CD4-positive, alpha-beta T cell treated with Interleukin-15 for 4 hours (primary cell): Measurements from ENCODE around the gene TSPAN4.

Experiments used
- DNase-seq: peaks from one replicate; pipeline ENCODE4 v3.0.0-alpha.2; 2020; ENCODE audit warnings: low spot score

TSPAN4 gene

DNA sequence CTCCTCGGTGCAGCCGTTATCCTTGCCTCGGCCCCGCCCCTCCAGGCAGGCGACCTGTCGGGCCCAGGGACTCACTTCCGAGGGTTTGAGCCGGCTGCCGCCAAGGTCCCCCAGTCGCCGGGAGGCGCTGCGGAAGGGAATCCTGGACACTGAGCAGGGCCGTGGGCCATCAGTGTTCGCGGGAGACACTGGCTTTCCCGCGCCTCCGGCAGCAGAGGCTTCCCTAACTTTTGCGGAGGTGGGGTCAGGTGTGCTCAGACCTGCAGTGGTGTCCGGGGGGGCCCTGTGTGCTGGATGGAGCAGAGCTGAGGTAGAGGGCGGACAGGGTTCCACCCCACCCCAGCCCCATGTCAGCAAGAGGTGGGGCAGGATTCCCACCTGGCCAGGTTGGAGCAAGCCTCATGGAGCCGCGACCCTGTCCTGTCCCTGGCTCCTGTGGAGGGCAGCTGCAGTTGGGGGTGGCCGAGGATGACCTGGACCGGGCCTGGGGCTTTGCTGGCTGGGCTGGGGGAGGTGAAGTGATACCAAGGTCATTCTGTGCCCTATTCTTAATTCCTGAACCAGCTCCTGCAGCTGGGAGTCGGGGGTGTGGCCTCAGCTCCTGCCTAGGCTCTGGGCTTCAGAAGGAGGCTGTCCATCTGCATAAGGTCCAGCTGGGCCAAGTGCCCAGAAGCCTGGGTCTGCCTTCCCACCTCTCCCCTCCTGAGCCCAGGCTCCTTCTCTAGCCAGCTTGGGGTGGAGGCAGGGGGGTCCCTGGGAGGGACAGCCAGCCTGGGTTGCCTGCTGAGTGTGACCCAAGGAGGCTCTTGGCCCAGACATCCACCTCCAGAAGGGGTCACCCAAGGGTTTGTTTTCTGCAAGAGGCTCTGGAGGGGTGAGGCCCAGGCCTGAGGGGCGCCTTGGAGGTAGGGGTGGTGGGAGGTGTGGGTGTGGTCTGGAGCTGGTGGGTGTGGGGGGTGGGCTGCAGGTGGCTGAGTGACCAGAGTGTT, 8.4 kb downstream of the TSPAN4 start:
- no peak for DNase-seq

DNA sequence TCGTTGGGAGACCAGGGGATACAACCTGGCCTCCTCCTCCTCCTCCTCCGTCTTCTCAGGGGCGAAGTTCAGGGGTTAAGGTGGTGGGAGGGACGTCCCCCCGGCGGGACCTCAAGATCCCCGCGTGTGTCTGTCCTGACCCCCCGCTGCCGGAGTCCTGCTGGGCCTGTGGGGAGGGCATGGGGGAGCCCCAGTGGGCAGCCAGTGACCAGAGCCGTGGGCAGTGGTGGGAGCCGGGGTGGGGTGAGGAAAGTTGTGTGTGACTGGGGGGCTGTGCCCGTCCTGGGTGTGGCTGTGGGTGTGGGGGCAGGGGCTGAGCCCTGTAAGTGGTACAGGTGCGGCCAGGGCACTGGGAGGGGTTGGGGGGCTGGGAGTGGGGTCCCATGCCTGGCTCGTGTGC, 10.1 kb downstream of the TSPAN4 start:
- no peak for DNase-seq

DNA sequence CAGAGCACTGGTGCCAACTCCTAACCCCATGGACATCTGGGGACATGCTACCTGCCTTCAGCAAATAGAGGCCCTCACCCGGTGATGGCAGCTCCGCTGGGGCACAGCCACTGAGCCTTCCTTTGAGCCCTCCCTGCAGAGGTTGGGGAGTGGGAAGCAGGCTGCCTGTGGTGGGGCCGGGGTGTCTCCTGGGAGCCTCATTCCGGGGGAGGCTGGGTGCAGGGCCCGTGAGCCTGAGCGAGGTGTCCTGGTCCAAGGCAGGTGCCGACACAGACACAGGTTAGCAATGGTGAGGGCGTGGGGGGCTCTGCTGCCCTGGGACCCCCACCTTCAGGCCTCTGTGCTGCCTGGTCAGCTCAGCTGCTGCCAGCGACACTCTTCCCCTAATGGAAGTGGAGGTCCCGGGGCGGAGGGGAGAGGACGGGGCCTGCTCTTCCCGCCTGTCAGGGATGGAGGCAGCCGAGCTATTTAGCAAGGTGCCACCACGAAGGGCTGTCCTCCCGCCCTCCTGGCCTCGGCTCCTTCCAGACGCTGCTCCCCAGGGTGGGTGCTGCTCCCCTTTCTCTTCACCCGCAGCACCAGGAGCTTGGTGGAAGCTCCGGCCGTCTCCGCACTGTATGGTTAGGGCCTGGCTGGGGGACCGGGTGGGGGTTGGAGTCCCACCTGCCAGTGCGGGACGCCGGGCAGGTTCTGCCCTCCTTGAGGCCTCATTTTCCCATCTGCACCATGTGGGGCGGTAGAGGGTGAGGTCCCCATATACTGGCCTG, 11.2 kb downstream of the TSPAN4 start:
- no peak for DNase-seq

DNA sequence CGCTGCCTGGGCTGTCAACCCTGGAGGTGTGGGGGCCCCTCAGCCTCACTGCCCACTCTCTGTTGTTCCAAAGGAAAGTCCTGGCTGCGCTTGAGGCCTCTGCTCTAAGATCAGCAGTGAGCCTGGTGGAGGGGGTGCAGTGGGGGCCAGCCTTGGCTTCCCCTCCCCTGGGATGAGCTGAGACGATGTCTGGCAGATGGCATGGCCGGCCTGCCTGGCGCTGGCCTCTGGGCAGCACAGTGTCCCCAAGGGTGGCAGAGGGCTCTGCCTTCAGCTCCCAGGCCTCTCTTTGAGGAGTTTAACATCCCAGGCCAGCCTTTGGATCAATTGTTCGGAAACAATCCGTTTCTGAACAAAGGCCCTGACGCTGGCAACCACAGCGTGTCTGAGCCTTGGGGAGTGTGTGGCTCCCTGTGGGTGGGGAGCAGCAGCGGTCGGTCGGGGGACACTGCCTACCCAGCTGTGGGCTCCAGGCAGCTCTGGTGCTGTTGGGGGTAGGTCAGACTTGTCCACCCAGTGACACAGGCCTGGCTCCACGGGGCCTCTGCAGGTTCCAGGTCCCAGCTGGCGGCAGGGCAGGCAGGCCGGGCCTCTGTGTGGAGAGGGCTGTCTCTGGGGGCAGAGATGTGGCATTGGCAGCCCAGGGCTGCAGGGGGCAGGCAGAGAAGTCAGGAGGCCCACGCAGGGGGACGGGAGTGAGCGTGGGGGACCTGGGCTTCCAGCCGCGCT, 12.1 kb downstream of the TSPAN4 start:
- no peak for DNase-seq

DNA sequence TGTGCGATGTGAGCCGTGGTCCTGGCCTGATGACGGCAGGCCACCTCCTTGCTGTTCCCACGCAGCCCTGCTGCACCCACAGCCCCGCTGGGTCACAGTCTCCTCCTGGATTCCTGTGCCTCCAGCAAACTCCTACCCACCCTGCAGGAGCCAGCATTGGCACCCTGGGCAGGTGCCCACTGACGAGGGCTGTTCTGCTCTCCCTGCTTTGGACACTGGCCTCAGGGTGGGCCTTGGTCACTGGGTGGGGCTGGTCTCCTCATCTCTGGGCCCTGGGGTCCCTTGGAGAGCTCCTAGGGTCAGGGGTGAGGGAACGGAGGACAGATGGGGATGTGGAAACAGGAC, 12.7 kb downstream of the TSPAN4 start:
- DNase-seq, result no peak

DNA sequence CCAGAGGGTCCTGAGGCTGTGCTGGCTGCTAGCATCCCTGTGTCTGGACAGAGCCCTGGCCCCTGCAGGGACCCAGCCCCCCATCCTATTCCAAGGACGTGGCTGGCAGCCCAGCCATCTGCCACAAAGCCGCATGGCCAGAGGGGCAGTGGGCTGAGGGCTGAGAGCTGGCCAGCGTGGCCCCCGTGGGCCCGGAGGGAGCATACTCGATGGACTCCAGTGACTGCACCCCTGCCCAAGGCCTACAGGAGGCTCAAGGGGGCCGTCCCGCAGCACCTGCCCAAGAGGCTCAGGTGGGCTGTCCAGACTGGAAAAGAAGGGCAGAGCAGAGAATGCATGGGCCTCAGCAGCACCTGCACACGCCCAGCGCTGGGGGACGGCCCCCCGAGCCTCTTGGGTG, 13.1 kb downstream of the TSPAN4 start:
- DNase-seq, result no peak

DNA sequence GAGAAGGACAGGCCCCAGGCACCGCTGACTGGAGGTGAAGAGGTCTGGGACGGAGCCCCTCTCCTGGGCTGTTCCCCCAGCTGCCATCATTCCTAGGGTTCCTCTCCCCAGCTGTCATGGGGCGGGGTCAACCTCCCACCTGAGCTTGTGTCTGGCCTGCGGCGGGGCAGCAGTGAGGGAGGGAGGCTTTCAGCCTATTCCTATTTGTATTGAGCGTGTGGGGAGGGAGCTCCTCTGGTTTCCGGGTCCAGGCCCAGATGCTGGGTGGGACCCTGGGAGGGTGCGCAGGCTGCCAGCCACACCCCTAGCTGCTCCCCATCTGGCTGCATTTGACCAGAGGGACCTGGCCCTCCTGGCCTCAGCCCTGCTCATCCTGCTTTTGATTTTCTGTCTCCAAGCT, 13.7 kb downstream of the TSPAN4 start:
- DNase-seq, result no peak

DNA sequence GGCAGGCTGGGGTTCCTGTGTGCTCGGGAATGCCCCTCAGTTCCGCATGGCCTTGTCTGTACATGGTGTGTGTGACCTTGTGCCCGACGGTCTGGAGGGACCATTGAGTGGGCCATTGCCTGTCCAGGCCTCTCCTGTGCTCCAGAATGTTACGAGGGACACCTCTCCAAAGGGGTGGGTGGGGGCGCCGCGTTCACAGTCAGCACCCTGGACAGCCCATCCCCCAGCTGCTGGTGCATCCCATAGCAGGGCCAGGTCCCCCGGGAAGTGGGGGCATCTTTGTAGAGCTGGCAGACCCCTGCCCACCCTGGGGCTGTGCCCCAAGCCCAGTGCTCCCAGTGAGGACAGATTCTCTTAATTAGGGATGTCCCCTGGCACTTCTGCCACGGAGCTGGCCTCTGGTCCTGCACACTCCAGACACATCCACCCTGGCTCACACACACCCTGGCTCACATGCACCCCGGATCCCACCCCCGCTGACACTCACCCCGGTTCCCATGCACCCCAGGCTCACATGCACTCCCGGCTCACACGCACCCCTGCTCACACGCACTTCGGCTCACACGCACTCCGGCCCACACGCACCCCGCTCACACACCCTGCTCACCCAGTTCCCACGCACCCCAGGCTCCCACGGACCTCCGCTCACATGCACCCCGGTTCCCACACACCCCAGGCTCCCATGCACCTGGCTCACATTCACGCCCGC, 15.6 kb downstream of the TSPAN4 start:
- no peak for DNase-seq

DNA sequence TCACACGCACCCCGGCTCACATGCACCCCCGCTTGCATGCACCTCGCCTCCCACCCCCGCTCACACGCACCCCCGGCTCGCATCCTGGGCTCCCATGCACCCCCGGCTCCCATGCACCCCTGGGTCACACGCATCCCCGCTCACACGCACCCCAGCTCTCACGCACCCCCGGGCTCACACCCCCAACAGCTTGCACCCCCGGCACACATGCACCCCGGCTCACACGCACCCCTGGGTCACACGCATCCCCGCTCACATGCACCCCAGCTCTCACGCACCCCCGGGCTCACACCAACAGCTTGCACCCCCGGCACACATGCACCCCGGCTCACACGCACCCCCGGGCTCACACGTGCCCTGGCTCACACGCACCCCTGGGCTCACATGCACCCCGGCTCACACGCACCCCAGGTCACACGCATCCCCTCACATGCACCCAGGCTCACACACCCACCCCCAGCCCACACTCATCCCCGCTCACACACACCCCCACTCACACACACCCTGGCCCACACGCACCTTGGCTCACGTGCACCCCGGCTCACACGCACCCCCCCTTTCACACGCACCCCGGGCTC, 16.2 kb downstream of the TSPAN4 start:
- no peak for DNase-seq

DNA sequence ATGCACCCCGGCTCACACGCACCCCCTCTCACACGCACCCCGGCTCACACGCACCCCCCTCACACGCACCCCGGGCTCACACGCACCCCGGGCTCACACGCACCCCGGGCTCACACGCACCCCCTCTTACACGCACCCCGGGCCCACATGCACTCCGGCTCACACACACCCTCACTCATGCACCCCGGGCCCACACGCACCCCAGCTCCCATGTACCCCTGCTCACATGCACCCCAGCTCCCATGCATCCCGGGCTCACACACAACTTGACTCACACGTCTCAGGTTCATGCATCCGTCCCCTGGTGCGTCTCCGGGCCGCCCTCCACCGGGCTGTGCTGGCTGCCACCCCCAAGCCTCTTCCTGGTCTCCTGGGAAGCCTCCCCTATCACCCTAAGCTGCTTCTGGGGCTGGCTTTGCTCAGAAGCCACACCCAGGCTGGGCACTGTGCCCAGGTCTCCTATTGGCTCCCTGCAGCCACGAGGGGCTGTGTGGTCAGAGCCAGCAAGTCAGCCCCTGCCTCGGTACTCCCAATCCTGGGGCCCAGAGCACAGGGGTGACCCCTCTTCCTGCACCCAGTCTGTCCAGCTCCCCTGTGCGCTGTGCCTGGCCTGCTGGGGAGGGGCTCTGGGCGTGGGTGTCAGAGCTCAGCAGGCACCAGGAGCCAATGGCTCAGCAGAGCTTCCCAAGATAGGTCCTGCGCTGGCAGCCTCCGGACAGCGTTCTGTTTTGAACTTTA, 16.9 kb downstream of the TSPAN4 start:
- DNase-seq, result no peak

DNA sequence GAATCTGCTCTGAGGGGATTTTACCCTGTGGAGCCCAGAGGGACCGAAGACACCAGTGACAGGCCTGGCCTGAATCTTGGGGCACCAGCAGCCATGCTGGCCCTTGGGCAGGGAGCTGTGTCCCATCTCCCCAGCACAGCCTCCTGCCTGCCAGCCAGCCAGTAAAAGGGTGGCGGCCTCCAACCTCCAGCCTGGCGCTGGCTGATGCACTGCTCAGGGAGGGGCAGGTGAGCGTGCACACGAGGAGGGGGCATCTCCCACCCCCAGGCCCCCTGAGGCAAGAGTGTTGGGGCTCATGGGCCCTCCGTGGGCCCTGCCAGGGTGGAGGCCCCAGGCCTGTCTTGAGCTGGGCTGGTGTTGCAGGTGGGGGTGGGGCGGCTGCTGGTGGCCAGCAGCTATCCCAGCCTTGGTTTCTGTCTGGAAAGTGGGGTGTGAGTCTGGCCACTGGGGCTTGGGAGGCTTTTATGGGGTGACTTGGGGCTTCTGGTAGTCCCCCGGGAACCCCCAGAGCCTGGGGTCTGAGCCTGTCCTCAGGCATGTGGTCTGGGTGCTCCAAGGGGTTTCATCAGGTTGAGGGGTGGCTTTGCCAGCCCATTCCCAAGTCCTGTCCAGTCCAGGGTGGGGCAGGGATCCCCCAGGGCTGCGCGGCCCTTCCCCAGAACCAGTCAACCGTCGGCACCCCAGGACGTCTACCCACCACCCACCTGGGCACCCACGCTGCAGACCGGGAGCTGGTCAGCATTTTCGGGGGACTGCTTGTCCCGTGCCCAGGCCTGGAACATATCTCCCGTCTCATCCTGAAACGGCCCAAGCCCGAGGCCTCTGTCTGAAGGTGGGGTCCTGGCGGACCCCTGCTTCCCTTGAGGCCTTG, 17.8 kb downstream of the TSPAN4 start:
- no peak for DNase-seq

DNA sequence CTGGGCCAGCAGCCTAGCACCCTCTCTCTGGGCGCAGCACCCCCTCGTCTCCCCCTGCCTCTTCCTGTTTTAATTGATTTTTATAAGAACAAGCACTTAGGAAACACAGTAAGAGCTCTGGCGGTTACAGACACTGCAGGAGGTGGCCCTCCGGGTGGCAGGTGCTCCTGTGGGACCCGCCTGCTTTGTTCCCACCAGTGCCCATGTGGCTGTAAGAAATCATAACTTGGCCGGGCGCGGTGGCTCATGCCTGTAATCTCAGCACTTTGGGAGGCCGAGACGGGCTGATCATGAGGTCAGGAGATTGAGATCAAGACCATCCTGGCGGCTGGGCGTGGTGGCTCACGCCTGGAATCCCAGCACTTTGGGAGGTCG, 18.4 kb downstream of the TSPAN4 start:
- no peak for DNase-seq

DNA sequence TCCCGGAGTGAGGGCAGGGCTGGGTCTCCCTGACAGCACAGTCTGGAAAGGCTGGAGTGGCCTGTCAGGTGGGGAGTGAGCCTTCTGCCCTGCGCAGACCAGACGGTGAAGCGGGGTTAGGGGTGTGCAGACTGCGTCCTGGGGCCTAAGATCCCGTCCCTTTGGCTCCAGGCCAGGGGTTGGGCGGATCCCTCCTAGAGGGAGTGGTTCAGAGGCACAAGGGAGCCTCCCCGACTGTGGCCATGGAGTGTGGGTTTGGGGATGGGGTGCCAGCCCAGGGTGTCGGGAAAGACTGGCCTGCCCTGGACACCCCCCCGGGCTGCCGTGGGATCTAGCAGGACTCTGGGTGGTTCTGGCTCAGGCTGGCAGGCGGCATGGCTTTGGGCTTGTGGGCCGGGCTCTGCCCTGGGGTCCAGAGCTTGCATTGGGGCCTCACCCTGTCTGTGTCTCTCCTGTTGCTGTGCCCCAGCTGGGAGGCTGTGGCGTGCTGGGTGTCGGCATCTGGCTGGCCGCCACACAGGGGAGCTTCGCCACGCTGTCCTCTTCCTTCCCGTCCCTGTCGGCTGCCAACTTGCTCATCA, 19.5 kb downstream of the TSPAN4 start:
- no peak for DNase-seq

DNA sequence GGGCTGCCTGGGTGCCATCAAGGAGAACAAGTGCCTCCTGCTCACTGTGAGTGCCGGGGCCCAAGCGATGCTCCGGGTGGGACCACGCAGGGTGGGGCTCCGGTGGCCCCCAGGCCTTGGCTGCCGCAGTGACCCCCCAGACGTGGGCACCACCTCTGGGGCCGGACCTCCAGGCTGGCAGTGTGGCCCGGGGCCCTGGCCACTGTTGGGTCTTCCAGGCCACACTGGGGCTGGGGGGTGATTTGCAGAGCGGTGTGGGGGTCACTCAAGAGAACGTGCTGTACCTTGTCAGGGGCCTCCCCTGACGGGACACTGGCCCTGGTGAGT, 20.0 kb downstream of the TSPAN4 start:
- DNase-seq, result no peak

DNA sequence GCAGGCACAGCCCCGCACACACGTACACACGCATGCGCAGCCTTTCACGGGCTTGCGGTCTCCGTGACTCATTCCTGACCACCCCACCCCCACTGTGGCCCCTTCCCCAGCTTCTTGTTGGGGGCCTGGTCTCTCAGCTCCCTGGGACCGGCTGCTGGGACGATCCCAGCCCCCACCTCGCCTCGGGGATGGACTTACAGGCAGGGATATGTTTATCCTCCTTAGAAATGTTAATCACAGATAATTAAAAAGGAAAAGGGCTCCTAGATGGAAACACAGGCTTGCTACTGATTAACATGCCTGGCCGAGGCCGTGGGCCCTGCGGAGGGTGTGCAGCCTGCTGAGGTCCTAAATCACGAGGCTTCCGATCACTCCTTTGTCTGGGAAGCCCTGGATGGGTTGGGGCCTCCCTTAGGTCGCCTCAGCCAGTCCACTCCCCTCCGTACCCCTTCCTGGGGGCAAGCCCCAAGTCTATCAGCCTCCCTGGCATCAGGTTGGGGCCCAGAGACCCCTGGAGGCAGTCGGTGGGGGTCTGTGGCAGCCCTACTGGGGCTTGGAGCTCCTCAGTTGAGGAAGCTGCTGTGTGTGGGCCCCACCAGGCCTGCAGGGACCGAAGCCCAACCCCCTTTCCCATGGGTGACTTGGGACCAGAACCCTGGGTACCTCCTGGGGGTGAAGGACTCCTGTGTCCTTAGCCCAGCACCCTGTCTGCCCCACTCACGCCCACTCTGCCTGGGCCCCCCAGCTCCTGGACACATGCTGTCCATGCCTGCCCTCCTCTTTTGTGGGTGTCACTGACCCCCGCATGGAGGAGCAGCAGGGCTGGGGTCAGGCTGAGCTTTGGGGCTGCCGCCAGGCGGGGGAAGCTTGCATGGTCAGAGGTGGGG, 20.6 kb downstream of the TSPAN4 start:
- DNase-seq, result no peak

DNA sequence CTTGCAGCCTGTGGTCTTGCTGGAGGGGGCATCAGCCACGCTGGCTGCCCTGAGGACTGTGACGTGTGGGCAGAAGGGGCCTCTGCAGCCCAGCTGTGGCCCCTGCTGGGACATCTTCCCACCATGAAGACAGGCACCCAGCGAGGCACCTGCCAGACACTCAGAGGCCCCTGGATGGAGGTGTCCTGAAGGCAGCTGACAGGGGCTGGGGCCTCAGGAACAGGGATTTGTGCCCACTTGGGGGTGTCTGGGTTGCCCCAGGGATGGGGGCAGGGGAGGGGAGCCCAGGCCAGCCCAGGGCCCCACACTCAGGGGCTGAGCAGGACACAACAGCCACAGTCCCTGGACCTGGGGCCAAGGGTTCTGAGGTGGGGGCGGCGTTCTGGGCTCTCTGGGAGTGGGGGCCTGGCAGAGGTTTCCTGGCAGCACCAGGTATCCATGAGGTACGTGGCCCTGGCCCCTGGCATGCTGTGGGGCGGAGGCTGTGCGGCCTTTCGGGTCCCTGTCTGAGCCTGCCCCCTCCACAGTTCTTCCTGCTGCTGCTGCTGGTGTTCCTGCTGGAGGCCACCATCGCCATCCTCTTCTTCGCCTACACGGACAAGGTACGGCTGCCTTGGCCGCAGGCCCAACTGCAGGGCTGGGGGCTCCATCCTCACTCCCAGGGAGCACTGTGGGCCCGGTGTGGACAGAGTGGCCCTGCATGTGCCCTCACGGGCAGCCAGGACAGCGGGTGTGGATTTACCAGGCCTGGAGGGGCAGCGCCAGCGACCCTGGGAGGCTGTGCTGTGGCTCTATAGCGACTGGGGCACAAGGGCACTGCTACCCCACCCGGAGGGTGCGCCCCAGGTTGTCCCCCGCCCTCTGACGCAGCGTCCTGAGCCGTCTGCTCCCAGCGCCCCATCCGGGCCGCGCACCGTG, 21.5 kb downstream of the TSPAN4 start:
- no peak for DNase-seq

DNA sequence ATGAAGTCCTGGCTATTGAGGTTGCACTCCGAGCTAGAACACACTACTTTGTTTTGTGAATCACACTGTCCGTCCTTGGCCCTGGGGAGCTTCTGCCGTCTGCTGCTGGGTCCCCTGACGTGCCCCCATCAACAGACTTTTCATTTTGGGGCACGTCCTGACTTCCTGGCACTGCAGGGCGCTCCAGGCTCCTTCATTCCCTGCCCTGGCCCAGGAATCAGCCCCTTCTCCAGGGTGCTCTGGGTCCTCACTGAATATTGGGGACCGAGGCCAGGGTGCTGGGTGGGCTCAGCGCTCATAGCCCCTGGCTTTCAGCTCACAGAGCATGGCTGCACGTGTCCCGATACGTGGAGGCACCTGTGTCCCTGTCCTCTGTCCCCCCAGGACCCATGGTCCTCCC, 22.2 kb downstream of the TSPAN4 start:
- DNase-seq, result no peak
